C4-2B (cell line): ENCODE data around the gene CD38.

Source experiments
- H3K27ac ChIP-seq: fragments of 450-650 bp; 2 replicates; pipeline ENCODE4 v1.5.1; 2017
- ZFX ChIP-seq: fragments of 450-650 bp; IDR thresholded peaks from 2 replicates; pipeline ENCODE4 v1.6.1; 2017
- TF ChIP-seq, protein P1 (sequence below): fragments of 450-650 bp; conservative IDR thresholded peaks from 2 replicates; pipeline ENCODE4 v1.5.1; 2017; ENCODE audit warnings: mild to moderate bottlenecking

Gene CD38

DNA sequence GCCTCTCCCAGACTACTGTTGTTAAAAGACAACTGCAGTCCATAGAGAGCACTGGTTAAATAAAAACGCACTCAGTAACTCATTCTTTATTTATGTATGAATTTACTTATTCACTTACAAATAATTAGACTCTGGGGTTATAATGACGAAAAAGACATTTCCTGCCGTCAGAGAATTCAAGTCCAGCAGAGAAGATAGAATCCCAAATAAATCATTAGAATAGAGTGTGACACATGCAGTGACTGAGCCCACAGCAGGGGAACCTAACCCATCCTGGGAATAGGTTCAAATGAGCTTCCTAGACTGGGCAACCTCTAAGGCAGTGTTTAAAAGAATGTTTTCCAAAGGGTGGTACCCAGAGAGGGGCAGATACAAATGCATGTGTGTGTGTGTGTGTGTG lies 106.5 kb downstream of the CD38 start:
- TF ChIP-seq ZFX, result no peak
- TF ChIP-seq, protein P1, sequence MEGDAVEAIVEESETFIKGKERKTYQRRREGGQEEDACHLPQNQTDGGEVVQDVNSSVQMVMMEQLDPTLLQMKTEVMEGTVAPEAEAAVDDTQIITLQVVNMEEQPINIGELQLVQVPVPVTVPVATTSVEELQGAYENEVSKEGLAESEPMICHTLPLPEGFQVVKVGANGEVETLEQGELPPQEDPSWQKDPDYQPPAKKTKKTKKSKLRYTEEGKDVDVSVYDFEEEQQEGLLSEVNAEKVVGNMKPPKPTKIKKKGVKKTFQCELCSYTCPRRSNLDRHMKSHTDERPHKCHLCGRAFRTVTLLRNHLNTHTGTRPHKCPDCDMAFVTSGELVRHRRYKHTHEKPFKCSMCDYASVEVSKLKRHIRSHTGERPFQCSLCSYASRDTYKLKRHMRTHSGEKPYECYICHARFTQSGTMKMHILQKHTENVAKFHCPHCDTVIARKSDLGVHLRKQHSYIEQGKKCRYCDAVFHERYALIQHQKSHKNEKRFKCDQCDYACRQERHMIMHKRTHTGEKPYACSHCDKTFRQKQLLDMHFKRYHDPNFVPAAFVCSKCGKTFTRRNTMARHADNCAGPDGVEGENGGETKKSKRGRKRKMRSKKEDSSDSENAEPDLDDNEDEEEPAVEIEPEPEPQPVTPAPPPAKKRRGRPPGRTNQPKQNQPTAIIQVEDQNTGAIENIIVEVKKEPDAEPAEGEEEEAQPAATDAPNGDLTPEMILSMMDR, result no peak
- no peak overlapping the region for H3K27ac ChIP-seq

DNA sequence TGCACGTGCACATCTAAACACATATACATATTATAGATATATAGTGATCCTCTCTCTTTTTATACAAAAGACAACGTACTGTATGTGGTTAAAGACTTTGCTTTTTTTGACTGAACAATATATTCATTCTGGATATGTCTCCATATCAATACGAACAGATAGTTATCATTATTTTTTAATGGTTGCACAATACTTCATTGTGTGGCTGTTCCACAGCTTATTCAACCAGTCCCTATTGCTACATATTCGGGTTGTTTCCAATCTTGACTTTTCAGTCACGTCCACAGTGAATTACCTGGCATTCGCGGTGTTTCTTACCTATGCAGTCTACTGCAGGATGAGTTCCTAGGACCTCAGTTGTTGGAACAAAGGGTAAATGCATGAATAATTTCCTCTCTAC lies 107.3 kb downstream of the CD38 start:
- TF ChIP-seq ZFX, result no peak
- TF ChIP-seq, protein P1, result no peak
- H3K27ac ChIP-seq, result no peak overlapping the region

DNA sequence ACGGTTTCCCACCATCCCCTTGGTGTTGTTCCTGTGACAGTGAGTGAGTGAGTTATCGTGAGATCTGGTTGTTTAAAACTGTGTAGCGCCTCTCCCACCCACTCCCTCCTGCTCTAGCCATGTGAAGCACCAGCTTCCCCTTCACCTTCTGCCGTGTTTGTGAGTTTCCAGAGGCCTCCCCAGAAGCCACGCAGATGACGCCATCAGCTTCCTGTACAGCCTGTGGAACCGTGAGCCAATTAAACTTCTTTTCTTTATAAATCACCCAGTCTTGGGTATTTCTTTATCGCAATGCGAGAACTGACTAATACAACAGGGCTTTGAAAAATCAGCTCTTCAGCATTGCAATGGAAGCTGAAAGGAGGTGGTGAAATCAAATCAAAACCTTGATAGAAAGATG lies 110.4 kb downstream of the CD38 start:
- no peak overlapping the region for H3K27ac ChIP-seq
- TF ChIP-seq ZFX, result no peak
- TF ChIP-seq, protein P1, result no peak

DNA sequence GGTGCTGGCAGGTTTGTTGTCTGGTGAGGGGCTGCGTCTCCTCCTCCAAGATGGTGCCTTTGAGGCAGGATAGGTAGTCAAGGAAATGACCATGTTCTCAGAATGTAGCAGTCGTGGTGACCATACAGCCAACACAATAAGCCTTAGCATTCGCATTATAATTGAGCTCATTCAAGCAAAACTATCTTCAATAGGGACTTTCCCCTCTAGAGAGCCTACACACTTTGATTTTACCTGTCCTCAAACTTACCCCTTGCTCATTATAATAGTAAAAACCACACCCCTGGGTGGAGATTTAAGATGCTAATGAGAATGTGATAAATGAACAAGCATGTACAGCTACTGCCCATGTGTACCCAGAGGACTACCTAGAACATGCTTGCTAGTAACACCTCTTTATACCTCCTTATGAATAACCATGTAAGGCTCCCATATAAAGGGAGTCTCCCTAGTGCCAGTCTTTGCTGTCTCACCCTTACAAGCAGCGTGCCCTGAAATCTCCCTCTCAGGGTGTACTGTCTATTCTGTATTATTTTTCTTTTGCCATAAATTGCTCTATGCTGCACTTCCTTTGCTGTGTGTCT lies 112.2 kb downstream of the CD38 start:
- no peak for TF ChIP-seq ZFX
- TF ChIP-seq, protein P1, result no peak
- H3K27ac ChIP-seq, result no peak overlapping the region

DNA sequence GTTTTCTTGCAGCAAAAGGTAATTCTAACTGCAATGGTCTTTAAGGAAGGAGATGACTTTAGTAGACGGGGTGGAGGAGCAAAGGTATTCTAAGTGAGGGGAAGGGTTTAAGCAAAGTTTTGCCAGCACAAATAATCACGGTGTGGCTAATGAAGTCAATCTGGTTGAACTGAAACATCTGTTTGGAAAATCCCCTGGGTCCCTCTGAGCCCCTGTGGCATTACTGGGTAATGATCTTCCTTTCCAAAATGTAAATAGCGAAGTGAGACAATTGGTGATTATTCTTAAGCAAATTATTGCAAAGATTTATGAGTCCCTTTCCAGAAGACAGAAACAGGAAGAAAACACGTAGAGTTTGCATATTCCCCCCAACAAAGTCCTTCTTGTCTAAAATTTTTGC lies 113.2 kb downstream of the CD38 start:
- no peak overlapping the region for H3K27ac ChIP-seq
- TF ChIP-seq ZFX, result no peak

DNA sequence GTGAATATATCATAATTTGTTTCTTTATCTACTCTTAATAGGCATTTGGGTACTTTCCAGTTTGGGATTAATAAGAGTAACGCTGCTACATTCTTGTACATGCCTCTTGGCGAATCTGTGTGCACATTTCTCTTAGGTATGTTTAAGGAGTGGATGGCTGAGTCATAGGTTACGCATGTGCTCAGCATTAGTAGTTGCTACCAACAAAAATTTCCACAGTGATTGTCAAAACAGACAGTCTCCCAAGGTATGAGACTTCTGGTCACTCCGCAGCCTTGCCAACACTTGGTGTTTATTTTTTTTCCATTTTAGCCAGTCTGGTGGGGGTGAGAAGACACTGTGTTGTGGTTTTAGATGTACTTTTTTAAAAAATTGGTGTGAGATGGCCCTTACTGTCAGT lies 115.8 kb downstream of the CD38 start:
- H3K27ac ChIP-seq, result no peak overlapping the region
- TF ChIP-seq ZFX, result no peak
- TF ChIP-seq, protein P1, result no peak

DNA sequence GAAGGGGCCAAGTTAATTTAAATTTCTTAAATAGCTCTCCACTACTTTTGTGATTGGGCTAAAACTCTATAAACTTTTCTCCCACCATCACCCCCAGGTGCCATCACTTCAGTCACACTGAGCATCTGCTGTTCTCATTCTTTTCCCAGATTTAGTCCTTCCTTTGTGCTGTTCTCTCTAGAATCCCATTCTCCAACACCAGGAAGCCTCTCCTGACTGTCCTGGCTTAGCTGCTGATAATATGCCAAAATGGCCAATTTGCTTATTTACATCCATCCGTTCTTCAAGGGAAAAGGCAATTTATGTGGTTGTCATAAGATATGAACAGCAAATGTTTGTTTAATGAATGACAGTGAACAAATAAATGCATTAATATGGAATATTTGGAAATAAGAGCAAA lies 116.3 kb downstream of the CD38 start:
- no peak overlapping the region for H3K27ac ChIP-seq
- TF ChIP-seq, protein P1, result no peak
- no peak for TF ChIP-seq ZFX
